GM12872 (cell line): Measurements from ENCODE around the gene RBL2.
A peak's percentile ranks its signal among the peaks of the same experiment; 100 is the strongest.

ENCODE experiments used
- CTCF ChIP-seq: IDR thresholded peaks from 3 replicates; pipeline ENCODE4 v1.5.1; 2011; ENCODE audit warnings: low read depth, mild to moderate bottlenecking, low read length, moderate library complexity; ENCODE audit not compliant: insufficient read depth

RBL2 gene

DNA sequence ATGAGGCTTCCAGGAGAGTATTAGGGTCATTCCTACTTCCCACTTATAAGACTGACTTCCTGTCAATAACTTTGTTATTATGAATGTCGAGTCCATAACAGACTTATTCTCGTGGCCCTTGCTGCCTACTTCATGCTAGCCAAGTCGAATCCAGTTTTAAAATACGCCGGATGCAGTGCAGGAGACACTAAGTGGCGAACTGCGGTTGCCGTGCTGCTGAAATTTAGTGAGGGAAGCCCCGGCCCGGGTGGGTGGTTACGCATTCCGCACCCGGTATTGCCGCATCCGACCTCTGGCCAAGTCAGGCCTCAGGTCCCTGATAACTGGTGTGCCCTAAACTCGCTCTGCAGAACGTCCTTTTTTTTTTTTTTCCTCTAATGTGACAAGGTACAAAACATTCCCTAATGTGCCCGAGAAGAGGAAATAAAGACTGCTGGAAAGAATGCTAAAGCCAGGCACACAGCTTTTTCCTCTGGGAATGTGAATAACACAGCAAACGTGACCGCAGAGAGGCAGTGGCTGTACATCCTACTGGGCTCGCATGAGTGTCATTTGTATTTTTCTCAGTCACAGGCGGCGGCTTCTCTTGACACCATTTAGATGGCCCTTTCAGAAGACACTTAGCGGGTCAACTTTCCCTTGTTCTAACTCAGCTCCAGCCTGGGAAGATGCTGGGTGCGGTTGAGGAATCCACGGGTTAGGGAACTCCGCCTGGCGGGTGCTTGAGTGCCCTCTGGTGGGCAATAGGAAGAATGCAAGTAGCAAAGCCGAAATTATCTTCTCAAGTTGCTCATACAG, 75.8 kb downstream of the RBL2 start:
- TF ChIP-seq CTCF, result peak; percentile 93

DNA sequence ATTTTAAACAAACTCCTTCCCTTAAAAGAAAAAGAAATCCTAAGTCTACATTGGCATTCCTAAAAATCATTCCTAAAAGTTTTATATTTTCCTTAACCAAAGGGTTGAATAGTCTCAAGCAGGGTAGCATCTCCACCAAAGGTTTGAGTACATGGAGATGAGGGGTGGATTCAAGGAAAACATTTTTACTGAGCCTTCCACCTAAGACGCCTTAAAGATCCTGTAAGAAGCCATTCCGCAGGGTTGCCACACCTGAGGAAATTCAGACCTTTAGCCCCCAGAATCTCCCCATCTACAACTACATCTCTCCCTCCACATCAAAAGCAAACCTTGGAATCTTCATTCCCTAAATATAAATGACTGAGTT, 76.4 kb downstream of the RBL2 start:
- TF ChIP-seq CTCF, result no peak

GRCh38 chr16:53511084-53511402, 76.8 kb downstream of the RBL2 start:
- TF ChIP-seq CTCF, result no peak

GRCh38 chr16:53511403-53512280, 77.4 kb downstream of the RBL2 start:
- no peak for TF ChIP-seq CTCF

GRCh38 chr16:53515259-53515658, 81.0 kb downstream of the RBL2 start:
- no peak for TF ChIP-seq CTCF

- TF ChIP-seq CTCF, result no peak
Observed at GRCh38 chr16:53515811-53516210, 81.5 kb downstream of the RBL2 start.

GRCh38 chr16:53517851-53518250, 83.6 kb downstream of the RBL2 start:
- TF ChIP-seq CTCF, result no peak
